Fibroblast of lung (primary cell): ENCODE results near the gene TSR3. TPM values are rescaled to one million over a fixed set of nuclear protein-coding genes. Genes with fewer than 3 reads are reported as not detected.

ENCODE experiments used
- DNase-seq, 2 donors: peaks; one replicate each; pipeline versions ENCODE4 v3.0.0 to v3.0.0-alpha.2; 2010; ENCODE audit warnings: low read depth in 2 of 2
- H2AFZ ChIP-seq: 2 replicates; pipeline ENCODE4 v1.5.1; 2012; ENCODE audit warnings: low read length, control low read depth, inconsistent platforms
- H3K27ac ChIP-seq: 2 replicates; pipeline ENCODE4 v1.5.1; 2011; ENCODE audit warnings: low read length, control low read depth; ENCODE audit not compliant: insufficient read depth
- H3K27me3 ChIP-seq: 2 replicates; pipeline ENCODE4 v1.5.1; 2011; ENCODE audit warnings: mild to moderate bottlenecking, low read length; ENCODE audit not compliant: control insufficient read depth, insufficient read depth
- H3K36me3 ChIP-seq: 2 replicates; pipeline ENCODE4 v1.5.1; 2011; ENCODE audit warnings: low read length; ENCODE audit not compliant: control insufficient read depth, insufficient read depth
- H3K4me1 ChIP-seq: 2 replicates; pipeline ENCODE4 v1.5.1; 2011; ENCODE audit warnings: low read length; ENCODE audit not compliant: control insufficient read depth, insufficient read depth; ENCODE audit errors: extremely low read depth
- H3K4me2 ChIP-seq: 2 replicates; pipeline ENCODE4 v1.5.1; 2011; ENCODE audit warnings: low read length, control low read depth; ENCODE audit not compliant: insufficient read depth; ENCODE audit errors: extremely low read depth
- H3K4me3 ChIP-seq, 4 experiments: fragments of 200-600 bp in 1 of 4; sonication (generic) in 1 of 4; replicated peaks in 1 of 4; 2 replicates each; pipeline ENCODE4 v1.5.1; 2011 to 2016; ENCODE audit warnings: low read length in 4 of 4, low read depth in 3 of 4, mild to moderate bottlenecking in 3 of 4, control low read depth in 2 of 4, inconsistent platforms in 1 of 4, mixed read lengths in 1 of 4; ENCODE audit not compliant: insufficient read depth in 1 of 4; ENCODE audit errors: control extremely low read depth in 1 of 4
- H3K79me2 ChIP-seq: 2 replicates; pipeline ENCODE4 v1.5.1; 2012; ENCODE audit warnings: mild to moderate bottlenecking, low read length, inconsistent platforms; ENCODE audit not compliant: control insufficient read depth, insufficient read depth
- H3K9ac ChIP-seq: 2 replicates; pipeline ENCODE4 v1.5.1; 2011; ENCODE audit warnings: mild to moderate bottlenecking, low read length, control low read depth; ENCODE audit not compliant: insufficient read depth
- H3K9me3 ChIP-seq: 2 replicates; pipeline ENCODE4 v1.5.1; 2012; ENCODE audit warnings: low read depth, low read length; ENCODE audit not compliant: control insufficient read depth, insufficient read depth
- H4K20me1 ChIP-seq: 2 replicates; pipeline ENCODE4 v1.5.1; 2011; ENCODE audit warnings: low read length; ENCODE audit not compliant: control insufficient read depth, insufficient read depth; ENCODE audit errors: extremely low read depth
- CTCF ChIP-seq, 2 donors: IDR thresholded peaks in 1 of 2; conservative IDR thresholded peaks in 1 of 2; 1 replicate in 1 of 2; 2 replicates in 1 of 2; pipeline ENCODE4 v1.5.1; 2011 to 2012; ENCODE audit warnings: low read length in 2 of 2, control low read depth in 1 of 2, inconsistent platforms in 1 of 2, low read depth in 1 of 2, mild to moderate bottlenecking in 1 of 2
- EZH2 ChIP-seq: IDR thresholded peaks from 2 replicates; pipeline ENCODE4 v1.5.1; 2012; ENCODE audit warnings: low read length, control low read depth, mild to moderate bottlenecking; ENCODE audit errors: missing control alignments
- polyA plus RNA-seq, 2 donors: library from polyadenylated mRNA; depleted of rRNA in 1 of 2; stranded (reverse) in 1 of 2; unstranded in 1 of 2; fragments of >200 nt; gene quantifications; 2 replicates each; pipeline ENCODE4 v1.2.1, GENCODE V29; 2011 to 2012; ENCODE audit warnings: missing spikeins in 1 of 2
- total RNA-seq: library from RNA; depleted of rRNA; stranded (reverse); fragments of >200 nt; gene quantifications from 2 replicates; pipeline ENCODE4 v1.2.1, GENCODE V29; 2014

The TSR3 gene
- total and polyA plus RNA-seq, 2 donors (not counting 1 experiment from before 2014, with no cell fraction given), result 36.2 to 77.6 TPM

DNA sequence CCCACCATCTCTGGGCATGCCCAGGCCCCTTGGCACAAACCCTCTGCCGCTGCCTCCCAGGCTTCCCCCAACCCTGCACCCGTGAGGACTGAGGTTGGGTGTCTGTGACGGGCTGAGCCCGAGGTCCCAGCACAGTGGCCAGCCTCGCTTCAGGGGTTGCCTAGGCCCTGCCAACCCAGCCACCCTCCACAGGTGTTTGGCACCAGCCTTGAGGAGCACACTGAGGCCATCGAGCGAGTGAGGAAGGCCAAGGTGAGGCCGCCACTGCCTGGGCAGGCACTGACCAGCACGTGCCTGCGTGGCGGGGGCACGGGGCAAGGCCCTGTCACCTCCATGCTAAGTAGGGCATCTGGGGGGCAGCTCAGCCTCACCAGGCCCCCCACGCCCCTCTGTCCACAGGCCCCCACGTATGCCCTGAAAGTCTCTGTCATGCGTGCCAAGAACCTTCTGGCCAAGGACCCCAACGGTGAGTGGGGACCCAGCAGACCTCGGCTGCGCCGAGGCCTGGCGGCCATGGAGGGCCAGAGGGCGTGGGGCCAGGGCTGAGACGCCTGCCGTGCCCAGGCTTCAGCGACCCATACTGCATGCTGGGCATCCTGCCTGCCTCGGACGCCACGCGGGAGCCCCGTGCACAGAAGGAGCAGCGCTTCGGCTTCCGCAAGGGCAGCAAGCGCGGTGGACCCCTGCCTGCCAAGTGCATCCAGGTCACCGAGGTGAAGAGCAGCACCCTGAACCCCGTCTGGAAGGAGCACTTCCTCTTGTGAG is 10.8 kb downstream of the TSR3 start:
- Histone ChIP-seq H3K27ac (no peak overlapping the region), H3K4me2 (no peak overlapping the region), H3K4me3 (no peak overlapping the region), H3K36me3 (no peaks in the 10 kb centered on the region), H3K4me1 (no peaks in the 10 kb centered on the region), H2AFZ (no peak overlapping the region), H3K79me2 (no peaks in the 10 kb centered on the region), H3K9me3 (no peaks in the 10 kb centered on the region), H3K9ac (no peak overlapping the region), H3K27me3 (no peaks in the 10 kb centered on the region), H4K20me1 (no peaks in the 10 kb centered on the region)
- no peak for DNase-seq
- TF ChIP-seq CTCF (conservative IDR thresholded peaks at IDR 0.05 in 1 of 2, IDR thresholded peaks at IDR 0.05 in 1 of 2; ENCODE audit: low read depth in 1 of 2, low read length in 2 of 2), result no peak
- no peak for TF ChIP-seq EZH2

- Histone ChIP-seq H3K4me1 (no peaks in the 10 kb centered on the region), H3K27me3 (peaks cover 11% of the 10 kb centered on the region), H4K20me1 (no peaks in the 10 kb centered on the region), H3K4me3 (no peak overlapping the region), H3K4me2 (no peak overlapping the region), H3K9me3 (no peaks in the 10 kb centered on the region), H3K36me3 (no peaks in the 10 kb centered on the region), H3K9ac (no peak overlapping the region), H3K27ac (no peak overlapping the region), H3K79me2 (no peaks in the 10 kb centered on the region), H2AFZ (no peak overlapping the region)
- no peak for TF ChIP-seq EZH2
- no peak for TF ChIP-seq CTCF (conservative IDR thresholded peaks at IDR 0.05 in 1 of 2, IDR thresholded peaks at IDR 0.05 in 1 of 2; ENCODE audit: low read depth in 1 of 2, low read length in 2 of 2)
- no peak for DNase-seq
Observed at GRCh38 chr16:1338855-1339675, 12.6 kb downstream of the TSR3 start.

- H3K4me1 ChIP-seq, result no peaks in the 10 kb centered on the region
- H3K4me3 ChIP-seq, result no peak overlapping the region
- no peak overlapping the region for H2AFZ ChIP-seq
- no peaks in the 10 kb centered on the region for H4K20me1 ChIP-seq
- H3K9me3 ChIP-seq, result no peaks in the 10 kb centered on the region
- H3K27ac ChIP-seq, result no peak overlapping the region
- no peaks in the 10 kb centered on the region for H3K36me3 ChIP-seq
- H3K79me2 ChIP-seq, result no peaks in the 10 kb centered on the region
- TF ChIP-seq EZH2, result no peak
- TF ChIP-seq CTCF (conservative IDR thresholded peaks at IDR 0.05 in 1 of 2, IDR thresholded peaks at IDR 0.05 in 1 of 2; ENCODE audit: low read depth in 1 of 2, low read length in 2 of 2), result peak in 1 of 2 donors; percentile 23
- no peak for DNase-seq
- peaks cover 18% of the 10 kb centered on the region for H3K27me3 ChIP-seq
- H3K4me2 ChIP-seq, result no peak overlapping the region
- no peak overlapping the region for H3K9ac ChIP-seq
Observed at GRCh38 chr16:1338119-1338730, 13.5 kb downstream of the TSR3 start.
